ENCODE measurements around the gene GDI1. TPM values are rescaled to one million over a fixed set of nuclear protein-coding genes. Genes with fewer than 3 reads are reported as not detected.
A peak's percentile ranks its signal among the peaks of the same experiment; 100 is the strongest.

Gene GDI1
- total and polyA plus RNA-seq, 2 of the 4 experiments (the other 2 are of a cell fraction) = 113 to 291 TPM

- H3K23ac ChIP-seq (ENCODE audit: low read depth, low read length) = 0 out of 2 replicates have a peak overlapping the region, but pooled peaks have one; percentile 82
- H3K4ac ChIP-seq (ENCODE audit: low read depth, low read length) = peak overlapping the region; percentile 80
- intact Hi-C loops (cut with micrococcal nuclease) = loop anchor here (1.0 kb wide), 1 partner anchor 36 kb away; the partner anchor contains the start of gene DNASE1L1
- peak overlapping the region; percentile 91 for H2AFZ ChIP-seq (replicated peaks; ENCODE audit: low read length, poor library complexity)
- H3K4me3 ChIP-seq (ENCODE audit: insufficient read depth, low read depth, low read length) = peak overlapping the region; percentile 94
- DNase-seq (no peak), ATAC-seq (ENCODE audit: low read depth) (peak; percentile 19; the same call in 1 of the 2 replicates)
- ChIA-PET POLR2A (ENCODE audit: unreplicated experiment) (no interaction called here), CTCF (no interaction called here)
- in situ Hi-C loops (cut with MboI; ENCODE audit: low sequenced_read_pairs) = no loop called here
- 0 out of 4 replicates have a peak overlapping the region, but pooled peaks of 1 of the 2 experiments have one; percentile 40 for H4K8ac ChIP-seq (ENCODE audit: low read depth in 2 of 2, low read length in 2 of 2)
- H3K18ac ChIP-seq (ENCODE audit: low read depth, low read length) = no peak overlapping the region; the same call in 1 of the 2 replicates
- peak overlapping the region; percentile 95 for H3K4me2 ChIP-seq (ENCODE audit: low read depth, low read length)
- H2AK5ac ChIP-seq (ENCODE audit: low read depth, low read length) = peak overlapping the region; percentile 73
- peaks cover 54% of the 10 kb centered on the region for H3K36me3 ChIP-seq (ENCODE audit: control insufficient read depth, insufficient read depth, low read length)
- H4K20me1 ChIP-seq (ENCODE audit: insufficient read depth, low read length) = no peaks in the 10 kb centered on the region; the same call in none of the 2 replicates
- H3K56ac ChIP-seq (ENCODE audit: extremely low read depth, insufficient read depth, low read length) = no peak overlapping the region
- no peak overlapping the region for H2BK15ac ChIP-seq (ENCODE audit: low read depth, low read length)
- H2BK20ac ChIP-seq (ENCODE audit: low read depth, low read length) = no peak overlapping the region
- H3K27me3 ChIP-seq (ENCODE audit: control insufficient read depth, insufficient read depth, low read length) = no peaks in the 10 kb centered on the region
- peak overlapping the region; percentile 79; the same call in 1 of the 2 replicates for H3K14ac ChIP-seq (replicated peaks; ENCODE audit: low read depth, low read length)
- no TSS peak for BruUV-seq (replicated peaks)
- H4K5ac ChIP-seq (ENCODE audit: low read depth, low read length) = peak overlapping the region; percentile 68
- H4K91ac ChIP-seq (ENCODE audit: insufficient read depth, low read depth, low read length) = peak overlapping the region; percentile 51; the same call in 1 of the 2 replicates
- no peaks in the 10 kb centered on the region; the same call in 1 of the 2 replicates for H3K9me3 ChIP-seq (ENCODE audit: control insufficient read depth, insufficient read depth, low read length)
- H3K9me1 ChIP-seq (ENCODE audit: insufficient read depth, low read length) = no peaks in the 10 kb centered on the region
- no peak for TF ChIP-seq FOS (IDR thresholded peaks at IDR 0.05; ENCODE audit: low read depth, low read length)
- no peak for TF ChIP-seq BHLHE40 (IDR thresholded peaks at IDR 0.05; ENCODE audit: low read depth, low read length)
- TF ChIP-seq, protein P1, sequence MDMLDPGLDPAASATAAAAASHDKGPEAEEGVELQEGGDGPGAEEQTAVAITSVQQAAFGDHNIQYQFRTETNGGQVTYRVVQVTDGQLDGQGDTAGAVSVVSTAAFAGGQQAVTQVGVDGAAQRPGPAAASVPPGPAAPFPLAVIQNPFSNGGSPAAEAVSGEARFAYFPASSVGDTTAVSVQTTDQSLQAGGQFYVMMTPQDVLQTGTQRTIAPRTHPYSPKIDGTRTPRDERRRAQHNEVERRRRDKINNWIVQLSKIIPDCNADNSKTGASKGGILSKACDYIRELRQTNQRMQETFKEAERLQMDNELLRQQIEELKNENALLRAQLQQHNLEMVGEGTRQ (IDR thresholded peaks at IDR 0.05; ENCODE audit: low read depth, low read length) = no peak
- TF ChIP-seq CHD1 (IDR thresholded peaks at IDR 0.05; ENCODE audit: low read depth, low read length) = no peak
- no peak for TF ChIP-seq RAD21 (IDR thresholded peaks at IDR 0.05; ENCODE audit: low read length)
- WGBS, 2 experiments (ENCODE audit: extremely low coverage in 2 of 2, insufficient read length in 1 of 2) = no CpG with 5 or more reads among the region's 13 CpGs
- H2BK120ac ChIP-seq (ENCODE audit: low read depth, low read length) = no peak overlapping the region
- H3K79me1 ChIP-seq (ENCODE audit: low read depth in 1 of 2, low read length in 2 of 2) = peaks cover 0 to 27% of the 10 kb centered on the region in 2 experiments; a peak in 2 of 4 replicates
- dilution Hi-C loops (cut with HindIII; ENCODE audit: low sequenced_read_pairs, unreplicated experiment) = no loop called here
- H2BK5ac ChIP-seq (ENCODE audit: low read depth, low read length, poor library complexity, severe bottlenecking) = peak overlapping the region; percentile 63
- peaks cover 8% of the 10 kb centered on the region; the same call in 1 of the 2 replicates for H3K4me1 ChIP-seq (ENCODE audit: control insufficient read depth, insufficient read depth, low read length)
- H3K27ac ChIP-seq (ENCODE audit: insufficient read depth, low read length) = peak overlapping the region; percentile 90
- peak overlapping the region; percentile 95 for H2AK9ac ChIP-seq (replicated peaks; ENCODE audit: low read depth, low read length, poor library complexity)
- H3K9ac ChIP-seq (ENCODE audit: low read depth, low read length) = peak overlapping the region; percentile 91
Measured at GRCh38 chrX:154444755-154445246, 7.8 kb downstream of the GDI1 start.
